ENCODE measurements around the gene DHX34.

DHX34 gene

GRCh38 chr19:47427241-47428176 is 78.4 kb downstream of the DHX34 start (continued):
- peak; percentile 53 for TF ChIP-seq KLF9 (tag by site-specific recombination; IDR thresholded peaks at IDR 0.05; ENCODE audit: low read depth)
- TF ChIP-seq ZNF24 (tag by site-specific recombination; IDR thresholded peaks at IDR 0.05) = peak; percentile 44; the same call in 1 of the 2 replicates
- TF ChIP-seq KLF16 (tag by site-specific recombination; IDR thresholded peaks at IDR 0.05) = 0 out of 2 replicates have a peak, but pooled peaks have one; percentile 22
- no peak for TF ChIP-seq ZNF768 (tag by site-specific recombination; IDR thresholded peaks at IDR 0.05)
- TF ChIP-seq, protein P1, sequence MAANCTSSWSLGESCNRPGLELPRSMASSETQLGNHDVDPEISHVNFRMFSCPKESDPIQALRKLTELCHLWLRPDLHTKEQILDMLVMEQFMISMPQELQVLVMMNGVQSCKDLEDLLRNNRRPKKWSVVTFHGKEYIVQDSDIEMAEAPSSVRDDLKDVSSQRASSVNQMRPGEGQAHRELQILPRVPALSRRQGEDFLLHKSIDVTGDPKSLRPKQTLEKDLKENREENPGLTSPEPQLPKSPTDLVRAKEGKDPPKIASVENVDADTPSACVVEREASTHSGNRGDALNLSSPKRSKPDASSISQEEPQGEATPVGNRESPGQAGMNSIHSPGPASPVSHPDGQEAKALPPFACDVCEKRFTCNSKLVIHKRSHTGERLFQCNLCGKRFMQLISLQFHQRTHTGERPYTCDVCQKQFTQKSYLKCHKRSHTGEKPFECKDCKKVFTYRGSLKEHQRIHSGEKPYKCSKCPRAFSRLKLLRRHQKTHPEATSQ (tag by site-specific recombination; IDR thresholded peaks at IDR 0.05) = no peak
- 0 out of 2 replicates have a peak, but pooled peaks have one; percentile 13 for TF ChIP-seq GLIS2 (tag by site-specific recombination; IDR thresholded peaks at IDR 0.05)
- TF ChIP-seq ZNF16 (tag by site-specific recombination; IDR thresholded peaks at IDR 0.05; ENCODE audit: low read depth) = no peak
- no peak for TF ChIP-seq ZNF529 (tag by site-specific recombination; IDR thresholded peaks at IDR 0.05; ENCODE audit: insufficient replicate concordance)
- TF ChIP-seq OVOL3 (tag by site-specific recombination; IDR thresholded peaks at IDR 0.05) = no peak
- TF ChIP-seq YY1 (tag by site-specific recombination; IDR thresholded peaks at IDR 0.05) = no peak
- TF ChIP-seq ZBTB17 (tag by site-specific recombination; IDR thresholded peaks at IDR 0.05) = peak; percentile 31; the same call in 1 of the 2 replicates
- TF ChIP-seq ZNF362 (tag by site-specific recombination; IDR thresholded peaks at IDR 0.05) = no peak
- TF ChIP-seq GLI4 (tag by site-specific recombination; IDR thresholded peaks at IDR 0.05) = no peak
- no peak for TF ChIP-seq ZBTB1 (tag by site-specific recombination; IDR thresholded peaks at IDR 0.05)
- TF ChIP-seq ZNF146 (tag by site-specific recombination; IDR thresholded peaks at IDR 0.05) = no peak
- no peak for TF ChIP-seq ZNF530 (tag by site-specific recombination; IDR thresholded peaks at IDR 0.05; ENCODE audit: low read depth)
- no peak for TF ChIP-seq ZNF549 (tag by site-specific recombination; IDR thresholded peaks at IDR 0.05)
- peak; percentile 10; the same call in 1 of the 2 replicates for TF ChIP-seq ZNF280D (tag by site-specific recombination; IDR thresholded peaks at IDR 0.05)
- TF ChIP-seq ZNF391 (tag by site-specific recombination; IDR thresholded peaks at IDR 0.05; ENCODE audit: borderline replicate concordance, low read depth) = peak; percentile 57; the same call in 1 of the 2 replicates
- TF ChIP-seq ELK4 (IDR thresholded peaks at IDR 0.05; ENCODE audit: borderline replicate concordance, low read depth, low read length) = no peak
- no peak for TF ChIP-seq ZNF747 (tag by site-specific recombination; IDR thresholded peaks at IDR 0.05)
- TF ChIP-seq ZNF2 (tag by site-specific recombination; IDR thresholded peaks at IDR 0.05) = peak; percentile 63; the same call in 1 of the 2 replicates
- no peak for TF ChIP-seq ZNF585B (tag by site-specific recombination; IDR thresholded peaks at IDR 0.05)
- TF ChIP-seq, protein P2, sequence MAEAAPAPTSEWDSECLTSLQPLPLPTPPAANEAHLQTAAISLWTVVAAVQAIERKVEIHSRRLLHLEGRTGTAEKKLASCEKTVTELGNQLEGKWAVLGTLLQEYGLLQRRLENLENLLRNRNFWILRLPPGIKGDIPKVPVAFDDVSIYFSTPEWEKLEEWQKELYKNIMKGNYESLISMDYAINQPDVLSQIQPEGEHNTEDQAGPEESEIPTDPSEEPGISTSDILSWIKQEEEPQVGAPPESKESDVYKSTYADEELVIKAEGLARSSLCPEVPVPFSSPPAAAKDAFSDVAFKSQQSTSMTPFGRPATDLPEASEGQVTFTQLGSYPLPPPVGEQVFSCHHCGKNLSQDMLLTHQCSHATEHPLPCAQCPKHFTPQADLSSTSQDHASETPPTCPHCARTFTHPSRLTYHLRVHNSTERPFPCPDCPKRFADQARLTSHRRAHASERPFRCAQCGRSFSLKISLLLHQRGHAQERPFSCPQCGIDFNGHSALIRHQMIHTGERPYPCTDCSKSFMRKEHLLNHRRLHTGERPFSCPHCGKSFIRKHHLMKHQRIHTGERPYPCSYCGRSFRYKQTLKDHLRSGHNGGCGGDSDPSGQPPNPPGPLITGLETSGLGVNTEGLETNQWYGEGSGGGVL (tag by site-specific recombination; IDR thresholded peaks at IDR 0.05) = peak; percentile 75
- TF ChIP-seq ZNF610 (tag by site-specific recombination; IDR thresholded peaks at IDR 0.05; ENCODE audit: borderline replicate concordance) = no peak
- no peak for TF ChIP-seq ZNF248 (tag by site-specific recombination; IDR thresholded peaks at IDR 0.05)
- no peak for TF ChIP-seq ZNF624 (tag by site-specific recombination; IDR thresholded peaks at IDR 0.05)
- TF ChIP-seq ZNF394 (tag by site-specific recombination; IDR thresholded peaks at IDR 0.05; ENCODE audit: borderline replicate concordance) = no peak; the same call in 1 of the 2 replicates
- TF ChIP-seq ZNF48 (tag by site-specific recombination; IDR thresholded peaks at IDR 0.05) = no peak
- TF ChIP-seq ZNF558 (tag by site-specific recombination; IDR thresholded peaks at IDR 0.05) = no peak
- no peak for TF ChIP-seq ZNF223 (tag by site-specific recombination; IDR thresholded peaks at IDR 0.05)
- TF ChIP-seq ZNF155 (tag by site-specific recombination; IDR thresholded peaks at IDR 0.05) = no peak
